Muscle of arm (tissue), 12 donors: ENCODE results near the gene IQGAP2. TPM values are rescaled to one million over a fixed set of nuclear protein-coding genes. Genes with fewer than 3 reads are reported as not detected.

Experiments
- DNase-seq: peaks from one replicate; pipeline ENCODE4 v3.0.0-alpha.2; 2013
- polyA plus RNA-seq, 12 donors: library from polyadenylated mRNA; unstranded; fragments of 120-200 nt; gene quantifications; one replicate each; pipeline ENCODE4 v1.2.1, GENCODE V29; 2013; ENCODE audit not compliant: insufficient read length in 12 of 12

Gene IQGAP2
- polyA plus RNA-seq, 12 donors = 7.7 to 38.7 (median 13.0) TPM; not detected in 1

DNA sequence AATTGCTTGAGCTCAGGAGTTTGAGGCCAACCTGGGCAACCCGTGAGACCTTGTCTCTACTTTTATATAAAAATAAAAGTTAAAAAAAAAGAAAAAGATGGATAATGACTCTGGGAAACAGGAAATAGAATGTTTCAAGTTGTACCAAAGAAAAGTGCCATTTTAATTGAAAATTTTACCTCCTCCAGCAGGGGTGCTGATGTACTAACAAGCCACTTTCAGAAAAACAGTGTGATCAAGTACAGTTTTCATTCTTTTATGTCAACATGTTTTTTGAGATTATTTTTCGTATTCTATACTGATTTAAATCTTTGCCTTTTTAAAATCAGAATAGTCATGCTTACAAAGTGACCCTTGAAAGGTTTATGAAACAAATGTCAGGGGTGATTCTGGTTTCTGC lies 343.6 kb downstream of the IQGAP2 start:
- DNase-seq = no peak

DNA sequence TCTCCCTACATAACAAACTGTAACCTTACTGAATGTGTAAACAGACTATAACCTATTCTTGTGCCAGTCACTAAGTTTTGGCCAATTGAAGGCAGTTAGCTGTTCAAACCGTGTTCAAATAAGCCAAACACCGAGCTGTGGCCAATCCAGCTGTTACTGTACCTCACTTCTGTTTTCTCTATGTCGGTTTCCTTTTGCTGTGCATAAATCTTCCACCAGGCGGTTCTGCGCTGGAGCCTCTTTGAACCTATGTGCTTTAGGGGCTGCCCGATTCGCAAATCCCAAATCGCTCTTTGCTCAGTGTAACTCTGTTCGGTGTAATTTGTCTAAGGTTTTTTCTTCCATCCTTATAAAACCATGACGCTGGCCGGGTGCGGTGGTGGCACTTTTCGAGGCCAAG lies 344.6 kb downstream of the IQGAP2 start:
- DNase-seq = no peak

DNA sequence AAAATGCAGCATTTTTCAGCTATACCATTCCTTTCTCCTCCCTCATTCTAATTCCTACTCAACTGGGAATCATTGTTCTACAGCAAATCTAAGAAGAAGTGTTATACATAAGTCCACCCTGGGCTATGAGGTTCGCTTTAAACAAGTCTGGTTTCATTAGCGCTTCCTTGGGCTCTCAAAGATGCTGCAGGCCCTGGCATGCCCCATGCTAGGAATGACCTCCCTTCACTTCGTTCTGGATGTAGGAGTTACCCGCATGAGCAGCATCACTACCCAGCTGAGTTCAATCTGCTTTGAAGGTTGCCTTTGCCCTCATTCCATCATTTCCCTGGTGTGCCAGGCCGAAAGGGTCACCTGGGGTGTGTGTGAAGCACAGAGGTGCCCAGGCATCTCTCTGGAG lies 348.2 kb downstream of the IQGAP2 start:
- DNase-seq = no peak

DNA sequence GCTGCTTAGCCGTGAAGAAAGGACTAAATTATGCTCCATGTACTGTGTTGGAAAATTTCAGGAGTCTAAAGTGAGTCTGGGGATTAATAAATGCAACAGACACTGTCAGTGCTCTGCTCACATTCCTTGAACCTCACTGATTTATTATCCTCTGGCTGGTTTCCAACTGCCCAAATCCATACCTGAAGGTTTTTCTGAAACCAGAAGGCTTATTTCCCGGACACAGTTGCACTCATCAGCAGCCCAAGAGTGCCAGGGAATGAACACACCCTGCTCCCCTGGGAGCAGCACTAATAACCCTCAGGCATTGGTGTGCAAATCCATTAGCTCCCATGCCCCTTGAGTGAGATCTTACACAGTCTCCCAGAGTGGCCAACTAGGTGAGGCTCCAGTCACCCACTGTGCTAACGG lies 351.6 kb downstream of the IQGAP2 start:
- no peak for DNase-seq

DNA sequence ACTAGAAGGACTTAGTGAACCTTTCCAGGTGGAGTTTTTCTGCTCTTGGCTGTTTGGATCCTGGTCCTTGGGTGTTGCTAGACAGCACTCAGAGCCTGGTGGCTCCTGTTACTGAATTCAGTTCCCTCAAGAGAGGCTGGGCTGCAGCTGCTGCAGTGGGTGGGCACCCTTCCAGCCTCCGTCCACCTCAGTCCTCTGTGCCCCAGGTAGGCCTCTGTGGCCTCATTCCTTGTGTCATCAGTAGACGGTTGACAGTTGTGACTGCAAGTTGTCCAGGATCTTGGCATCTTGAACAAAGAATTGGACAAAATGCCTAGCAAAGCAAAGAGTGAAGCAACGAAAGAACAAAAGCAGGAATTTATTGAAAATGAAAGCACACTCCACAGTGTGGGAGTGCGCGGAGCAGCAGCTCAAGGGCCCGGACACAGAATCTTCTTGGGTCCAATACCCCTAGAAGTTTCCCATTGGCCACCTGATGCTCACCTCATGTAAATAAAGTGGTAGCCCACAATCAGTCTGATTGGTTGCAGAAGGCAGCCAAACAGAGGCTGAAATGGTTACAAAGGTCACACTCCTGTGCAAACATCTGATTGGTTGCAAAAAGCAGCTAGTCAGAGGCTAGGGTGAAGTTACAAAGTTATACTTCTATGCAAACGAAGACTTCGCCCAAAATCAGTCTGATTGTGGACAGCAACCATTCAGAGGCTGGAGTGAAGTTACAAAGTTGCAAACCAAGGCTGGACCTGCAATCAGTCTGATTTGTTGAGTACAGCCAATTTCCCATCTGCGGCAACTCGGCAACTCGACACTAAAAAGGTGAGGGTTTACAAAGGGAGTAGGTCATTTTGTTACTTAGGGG lies 352.9 kb downstream of the IQGAP2 start:
- no peak for DNase-seq

DNA sequence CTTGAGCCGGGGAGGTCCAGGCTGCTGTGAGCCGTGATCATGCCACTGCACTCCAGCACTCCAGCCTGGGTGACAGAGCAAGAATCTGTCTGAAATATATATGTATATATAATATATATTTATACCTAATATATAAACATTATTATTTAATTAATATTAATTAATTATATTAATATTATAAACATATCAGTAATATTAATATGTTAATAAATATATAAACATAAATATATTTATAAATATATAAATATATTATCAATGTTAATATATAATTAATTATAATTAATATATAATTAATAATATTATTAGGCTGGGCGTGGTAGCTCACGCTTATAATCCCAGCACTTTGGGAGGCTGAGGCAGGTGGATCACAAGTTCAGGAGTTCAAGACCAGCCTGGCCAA lies 354.0 kb downstream of the IQGAP2 start:
- no peak for DNase-seq

Other genes with a start within 250 kb of the IQGAP2 start
- 1 to 10 TPM in 9 of 12 donors, under 1 TPM in 1, not detected in 2; 0.37 to 7.3 (median 1.4) TPM for gene F2RL2, start 220.1 kb downstream of the IQGAP2 start, polyA plus RNA-seq